H1 (cell line): Measurements from ENCODE around the gene PDZD2. TPM values are rescaled to one million over a fixed set of nuclear protein-coding genes. Genes with fewer than 3 reads are reported as not detected.

Source experiments
- CTCF ChIA-PET: fragments of 300-600 bp; sonication (Branson Sonifier 250); formaldehyde crosslinking; loops from one replicate; lab custom pipeline; 2021; ENCODE audit not compliant: partially characterized antibody; lab: Charles Lee
- POLR2A ChIA-PET: fragments of 300-600 bp; sonication (Branson Sonifier 250); formaldehyde crosslinking; loops from one replicate; lab custom pipeline; 2021; ENCODE audit warnings: inconsistent platforms; ENCODE audit not compliant: partially characterized antibody; lab: Charles Lee
- DNase-seq, 2 experiments: peaks; one replicate each; pipeline versions ENCODE4 v3.0.0 to v3.0.0-alpha.2; 2010 to 2022; ENCODE audit warnings: low spot score in 2 of 2, low read depth in 1 of 2, mixed read lengths in 1 of 2
- FAIRE-seq: peaks from 2 replicates; lab custom pipeline; 2011; peaks lifted over from hg19 to GRCh38; lab: Jason Lieb, UNC
- H2AFZ ChIP-seq: 2 replicates; pipeline ENCODE4 v1.8.1; 2012; ENCODE audit warnings: low read length, inconsistent platforms
- H2AK5ac ChIP-seq: 2 replicates; pipeline ENCODE4 v1.6.1; 2013; ENCODE audit warnings: low read depth, low read length
- H2BK120ac ChIP-seq: replicated peaks from 2 replicates; pipeline ENCODE3; 2013; ENCODE audit warnings: low read depth, low read length, inconsistent platforms
- H2BK12ac ChIP-seq: 2 replicates; pipeline ENCODE4 v1.6.1; 2013; ENCODE audit warnings: low read depth, low read length
- H2BK15ac ChIP-seq: 2 replicates; pipeline ENCODE4 v1.6.1; 2013; ENCODE audit warnings: low read length
- H2BK20ac ChIP-seq: 2 replicates; pipeline ENCODE4 v1.6.1; 2013; ENCODE audit warnings: low read length
- H2BK5ac ChIP-seq: 2 replicates; pipeline ENCODE4 v1.6.1; 2013; ENCODE audit warnings: low read depth, low read length
- H3K14ac ChIP-seq: 2 replicates; pipeline ENCODE4 v1.6.1; 2013; ENCODE audit warnings: inconsistent platforms; ENCODE audit not compliant: insufficient read length
- H3K18ac ChIP-seq: 2 replicates; pipeline ENCODE4 v1.6.1; 2013; ENCODE audit warnings: low read length; ENCODE audit errors: extremely low read depth
- H3K23ac ChIP-seq: 2 replicates; pipeline ENCODE4 v1.6.1; 2013; ENCODE audit warnings: inconsistent platforms; ENCODE audit not compliant: insufficient read length
- H3K23me2 ChIP-seq: 2 replicates; pipeline ENCODE4 v1.6.1; 2013; ENCODE audit warnings: low read depth, low read length
- H3K27ac ChIP-seq: 2 replicates; pipeline ENCODE4 v1.6.1; 2011; ENCODE audit warnings: low read depth, low read length, inconsistent platforms
- H3K27me3 ChIP-seq, 4 experiments: replicated peaks in 1 of 4; 1 replicate in 1 of 4; 2 replicates in 3 of 4; pipeline versions ENCODE4 v1.6.1 to v1.8.1; 2011 to 2013; ENCODE audit warnings: low read length in 3 of 4, mild to moderate bottlenecking in 3 of 4, inconsistent platforms in 2 of 4, mixed read lengths in 2 of 4, moderate library complexity in 1 of 4; ENCODE audit not compliant: control insufficient read depth in 3 of 4, insufficient read depth in 3 of 4; ENCODE audit errors: extremely low read depth in 1 of 4
- H3K36me3 ChIP-seq, 4 experiments: 2 replicates each; pipeline versions ENCODE4 v1.6.1 to v1.8.1; 2011 to 2013; ENCODE audit warnings: mild to moderate bottlenecking in 4 of 4, low read length in 3 of 4, moderate library complexity in 2 of 4, control low read depth in 1 of 4, inconsistent platforms in 1 of 4; ENCODE audit not compliant: insufficient read depth in 4 of 4, control insufficient read depth in 2 of 4
- H3K4ac ChIP-seq: replicated peaks from 2 replicates; pipeline ENCODE3; 2013; ENCODE audit warnings: low read length, low read depth, mixed read lengths, inconsistent platforms; ENCODE audit not compliant: insufficient read length
- H3K4me1 ChIP-seq, 4 experiments: replicated peaks in 1 of 4; 1 replicate in 1 of 4; 2 replicates in 3 of 4; pipeline versions ENCODE4 v1.6.1 to v1.8.1; 2011 to 2013; ENCODE audit warnings: low read length in 3 of 4, inconsistent platforms in 2 of 4, mixed read lengths in 1 of 4; ENCODE audit not compliant: insufficient read depth in 4 of 4, control insufficient read depth in 3 of 4
- H3K4me2 ChIP-seq, 2 experiments: 2 replicates each; pipeline versions ENCODE4 v1.6.1 to v1.8.1; 2011 to 2013; ENCODE audit warnings: low read depth in 2 of 2, low read length in 2 of 2, control low read depth in 1 of 2, inconsistent platforms in 1 of 2, mild to moderate bottlenecking in 1 of 2; ENCODE audit not compliant: insufficient read depth in 1 of 2
- H3K4me3 ChIP-seq, 4 experiments: fragments of 200-600, 300-600 bp in 1 of 4; sonication (generic), shearing (Covaris generic), sonication (Bioruptor Twin) in 1 of 4; 2 replicates each; pipeline versions ENCODE4 v1.5.1 to v1.8.1; 2011 to 2016; ENCODE audit warnings: low read length in 4 of 4, low read depth in 3 of 4, control low read depth in 2 of 4, inconsistent platforms in 2 of 4, mild to moderate bottlenecking in 2 of 4, mixed read lengths in 1 of 4, moderate library complexity in 1 of 4; ENCODE audit not compliant: insufficient read depth in 2 of 4; ENCODE audit errors: extremely low read depth in 1 of 4
- H3K56ac ChIP-seq: replicated peaks from 2 replicates; pipeline ENCODE3; 2013; ENCODE audit warnings: low read depth, mild to moderate bottlenecking, mixed read lengths, low read length, inconsistent platforms; ENCODE audit not compliant: insufficient read length
- H3K79me1 ChIP-seq: 2 replicates; pipeline ENCODE4 v1.6.1; 2013; ENCODE audit warnings: low read depth, low read length, control low read depth
- H3K79me2 ChIP-seq, 2 experiments: 2 replicates each; pipeline versions ENCODE4 v1.6.1 to v1.8.1; 2012 to 2013; ENCODE audit warnings: low read length in 2 of 2, mild to moderate bottlenecking in 2 of 2, inconsistent platforms in 1 of 2; ENCODE audit not compliant: insufficient read depth in 2 of 2, control insufficient read depth in 1 of 2
- H3K9ac ChIP-seq, 4 experiments: replicated peaks in 1 of 4; 1 replicate in 1 of 4; 2 replicates in 3 of 4; pipeline versions ENCODE4 v1.6.1 to v1.8.1; 2011 to 2013; ENCODE audit warnings: low read depth in 3 of 4, low read length in 3 of 4, control low read depth in 2 of 4, mild to moderate bottlenecking in 2 of 4, moderate library complexity in 2 of 4, inconsistent platforms in 1 of 4; ENCODE audit errors: extremely low read depth in 1 of 4
- H3K9me3 ChIP-seq, 2 experiments: 2 replicates each; pipeline versions ENCODE4 v1.6.1 to v1.8.1; 2012 to 2013; ENCODE audit warnings: mild to moderate bottlenecking in 2 of 2, moderate library complexity in 2 of 2, control low read depth in 1 of 2, inconsistent platforms in 1 of 2, low read depth in 1 of 2, low read length in 1 of 2, mixed read lengths in 1 of 2; ENCODE audit not compliant: insufficient read depth in 2 of 2
- H4K20me1 ChIP-seq, 2 experiments: replicated peaks in 1 of 2; 2 replicates each; pipeline versions ENCODE3 to v1.8.1; 2011 to 2013; ENCODE audit warnings: inconsistent platforms in 2 of 2, low read length in 2 of 2, mild to moderate bottlenecking in 1 of 2; ENCODE audit not compliant: insufficient read depth in 2 of 2, control insufficient read depth in 1 of 2
- H4K5ac ChIP-seq: 2 replicates; pipeline ENCODE4 v1.6.1; 2013; ENCODE audit warnings: low read length, low read depth, mixed read lengths, inconsistent platforms; ENCODE audit not compliant: insufficient read length
- H4K8ac ChIP-seq: 2 replicates; pipeline ENCODE4 v1.8.0; 2013; ENCODE audit warnings: mild to moderate bottlenecking, moderate library complexity, low read length, inconsistent platforms; ENCODE audit not compliant: insufficient read depth; ENCODE audit errors: extremely low read depth
- H4K91ac ChIP-seq: replicated peaks from 2 replicates; pipeline ENCODE3; 2013; ENCODE audit warnings: low read length, mixed read lengths, inconsistent platforms; ENCODE audit not compliant: insufficient read length
- WGBS, 2 experiments: shearing (Covaris generic) in 1 of 2; methylation state at CpG; one replicate each; pipeline versions ENCODE4 v1.1.6 to v1.1.7; 2013 to 2015; ENCODE audit warnings: low lambda C conversion rate in 2 of 2, mixed read lengths in 2 of 2, inconsistent platforms in 1 of 2, low coverage in 1 of 2, missing lambda C conversion rate in 1 of 2; ENCODE audit not compliant: insufficient replicate concordance in 2 of 2, insufficient coverage in 1 of 2, insufficient read length in 1 of 2; ENCODE audit errors: extremely low coverage in 1 of 2, missing lambda C conversion rate in 1 of 2; 5-methylcytosine and 5-hydroxymethylcytosine counted together
- polyA plus RNA-seq, 7 experiments: library from polyadenylated mRNA; depleted of rRNA in 3 of 7; stranded (reverse) in 5 of 7; unstranded in 2 of 7; fragments of >200 nt in 5 of 7; fragments of 200-250 nt in 2 of 7; gene quantifications; 1 replicate in 5 of 7; 2 replicates in 1 of 7; 4 replicates in 1 of 7; pipeline versions ENCODE4 v1.2.1 to v1.2.3, GENCODE V29; 2011 to 2013; ENCODE audit warnings: missing spikeins in 2 of 7, mixed read lengths in 2 of 7
- total RNA-seq: library from RNA; stranded (reverse); fragmentation: NEBNext Ultra II Directional; extraction: Animal tissue kit (Norgen Biotek cat#: 25700); gene quantifications from 2 replicates; pipeline ENCODE4 v1.2.1, GENCODE V29; 2021
- TF ChIP-seq, protein P1 (sequence below): IDR thresholded peaks from 2 replicates; pipeline ENCODE4 v1.6.1; 2012; ENCODE audit warnings: inconsistent platforms

The PDZD2 gene
- total and polyA plus RNA-seq, 2 of the 8 experiments (the other 6 are each of a cell fraction or from before 2014, with no cell fraction given), result 1.2 to 6.8 TPM

DNA sequence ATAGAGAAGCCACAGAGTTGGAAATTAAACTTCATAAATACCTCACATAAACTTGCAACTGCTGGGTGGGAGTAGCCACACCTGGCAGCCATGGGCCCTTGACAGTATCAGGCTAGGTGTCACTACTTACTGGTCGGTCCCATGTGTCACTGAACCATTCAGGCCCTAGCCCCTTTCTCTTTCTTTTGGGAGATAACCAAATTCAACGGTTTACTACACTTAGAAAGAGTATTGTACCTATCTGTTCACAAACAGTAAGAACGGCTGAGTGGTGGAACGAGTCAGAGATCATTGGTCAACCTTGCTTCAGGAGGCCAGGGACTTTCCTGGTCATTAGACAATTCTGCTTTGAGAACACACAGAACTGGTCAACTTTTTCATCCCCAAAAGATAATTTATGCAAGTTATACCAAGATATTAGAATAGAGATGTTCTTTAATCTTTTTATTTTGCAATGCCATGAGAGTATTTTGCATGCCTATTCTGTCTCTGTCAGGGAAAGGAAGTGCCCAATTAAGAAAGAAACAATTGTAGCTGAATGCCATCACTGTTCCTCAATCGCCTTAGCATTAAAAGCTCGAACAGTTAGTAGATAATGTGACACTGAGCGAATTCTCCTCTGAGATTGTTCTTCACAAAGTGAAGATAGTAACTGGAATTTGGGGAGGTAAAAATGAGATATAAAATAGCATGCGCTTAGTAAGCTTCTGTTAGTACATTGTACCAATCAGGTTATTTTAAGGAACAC lies 484.3 kb downstream of the PDZD2 start:
- Histone ChIP-seq H2BK15ac (no peak overlapping the region), H3K4ac (no peak overlapping the region), H4K8ac (no peak overlapping the region), H3K27me3 (no peaks in the 10 kb centered on the region), H2BK20ac (no peak overlapping the region), H4K20me1 (peaks cover 2 to 8% of the 10 kb centered on the region in 2 experiments), H2AK5ac (no peak overlapping the region), H2BK12ac (no peak overlapping the region), H3K79me2 (peaks cover 0 to 46% of the 10 kb centered on the region in 2 experiments; a peak in 2 of 4 replicates), H4K5ac (no peak overlapping the region), H4K91ac (no peak overlapping the region), H3K56ac (no peak overlapping the region), H3K4me1 (peaks cover 0 to 5% (median 4%) of the 10 kb centered on the region in 4 experiments; a peak in 5 of 7 replicates), H3K27ac (no peak overlapping the region), H3K23ac (no peak overlapping the region), H3K4me3 (no peak overlapping the region), H3K18ac (no peak overlapping the region), H3K79me1 (peaks cover 3% of the 10 kb centered on the region), H2BK120ac (no peak overlapping the region), H2AFZ (no peak overlapping the region), H3K36me3 (peaks cover 12 to 44% (median 19%) of the 10 kb centered on the region in 4 experiments), H3K14ac (no peak overlapping the region), H3K4me2 (no peak overlapping the region), H2BK5ac (no peak overlapping the region), H3K9me3 (no peaks in the 10 kb centered on the region), H3K23me2 (no peaks in the 10 kb centered on the region), H3K9ac (no peak overlapping the region)
- ChIA-PET POLR2A (interaction anchor here (1.1 kb wide), 1 partner anchor 206 kb away, joined by 3 read pairs; no protein-coding TSS in a partner anchor), CTCF (interaction anchor here (1.0 kb wide), 1 partner anchor 46 kb away, joined by 3 read pairs; no protein-coding TSS in a partner anchor)
- DNase-seq, result no peak
- FAIRE-seq, result no peak
- WGBS, 2 experiments, result 82% methylated on average over 8 of the region's 8 CpGs; no CpG with 5 or more reads in 1 of the 2 experiments
- TF ChIP-seq, protein P1, sequence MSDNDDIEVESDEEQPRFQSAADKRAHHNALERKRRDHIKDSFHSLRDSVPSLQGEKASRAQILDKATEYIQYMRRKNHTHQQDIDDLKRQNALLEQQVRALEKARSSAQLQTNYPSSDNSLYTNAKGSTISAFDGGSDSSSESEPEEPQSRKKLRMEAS, result no peak
